ENCODE results near the gene CEACAM1.
"Not testable (repeated sequence)": the region's sequence is repeated elsewhere in the genome, so short reads cannot be mapped to it uniquely, and the experiment has no call there.

Gene CEACAM1

GRCh38 chr19:42508892-42509444 is 19.3 kb downstream of the CEACAM1 start:
- no peak for DNase-seq

- no peak for DNase-seq
These were observed 23.2 kb downstream of the CEACAM1 start for GRCh38 chr19:42505066-42505465.

GRCh38 chr19:42501733-42502132 is 26.5 kb downstream of the CEACAM1 start:
- no peak for DNase-seq

- not testable (repeated sequence) for DNase-seq
These were observed 27.0 kb downstream of the CEACAM1 start for GRCh38 chr19:42501243-42501642.

GRCh38 chr19:42498169-42498757 is 30.0 kb downstream of the CEACAM1 start:
- DNase-seq = no peak

GRCh38 chr19:42497492-42498168 is 30.7 kb downstream of the CEACAM1 start:
- no peak for DNase-seq

- no peak for DNase-seq
These were observed 31.7 kb downstream of the CEACAM1 start for GRCh38 chr19:42496460-42497133.

- DNase-seq = no peak
These were observed 32.6 kb downstream of the CEACAM1 start for GRCh38 chr19:42495663-42496062.

GRCh38 chr19:42494321-42494720 is 34.0 kb downstream of the CEACAM1 start:
- no peak for DNase-seq

GRCh38 chr19:42488783-42489521 is 39.3 kb downstream of the CEACAM1 start:
- no peak for DNase-seq

- no peak for DNase-seq
These were observed 40.5 kb downstream of the CEACAM1 start for GRCh38 chr19:42487798-42488178.

- peak; percentile 2 for DNase-seq
These were observed 41.1 kb downstream of the CEACAM1 start for GRCh38 chr19:42487032-42487797.

GRCh38 chr19:42485036-42485435 is 43.2 kb downstream of the CEACAM1 start:
- not testable (repeated sequence) for DNase-seq

- peak; percentile 33 for DNase-seq
These were observed 47.8 kb downstream of the CEACAM1 start for GRCh38 chr19:42480335-42481095.

GRCh38 chr19:42479736-42480135 is 48.5 kb downstream of the CEACAM1 start:
- DNase-seq = no peak

GRCh38 chr19:42478765-42479311 is 49.4 kb downstream of the CEACAM1 start:
- no peak for DNase-seq

GRCh38 chr19:42477933-42478332 is 50.3 kb downstream of the CEACAM1 start:
- DNase-seq = no peak

GRCh38 chr19:42477117-42477516 is 51.2 kb downstream of the CEACAM1 start:
- no peak for DNase-seq

GRCh38 chr19:42475366-42475765 is 52.9 kb downstream of the CEACAM1 start:
- no peak for DNase-seq

- no peak for DNase-seq
These were observed 53.5 kb downstream of the CEACAM1 start for GRCh38 chr19:42474743-42475142.

GRCh38 chr19:42473686-42474085 is 54.6 kb downstream of the CEACAM1 start:
- DNase-seq = no peak
